ENCODE data around the gene NFAT5. TPM values are rescaled to one million over a fixed set of nuclear protein-coding genes. Genes with fewer than 3 reads are reported as not detected.

Gene NFAT5
- total and polyA plus RNA-seq, 9 of the 15 experiments (the other 6 are each of a cell fraction or from before 2014, with no cell fraction given) = 0.78 to 20.5 (median 12.4) TPM

DNA sequence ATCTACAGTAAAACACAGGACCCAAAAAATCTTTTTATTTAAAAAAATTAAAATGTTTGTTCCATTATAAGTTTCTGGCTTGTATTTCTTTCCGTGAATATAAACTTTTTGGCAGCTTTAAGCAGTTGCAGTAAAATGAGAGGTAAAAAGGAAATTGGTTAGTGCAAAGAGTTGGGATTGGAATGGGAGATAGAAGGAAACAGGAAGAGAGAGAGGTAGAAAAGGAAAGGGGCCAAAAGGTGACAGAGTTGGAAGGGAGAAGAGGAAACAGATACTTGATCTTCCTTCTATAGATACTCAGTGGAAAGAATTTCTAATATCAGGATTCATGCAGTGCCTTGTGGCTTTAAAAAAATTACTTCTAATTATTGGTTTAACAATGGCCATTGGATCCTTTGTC is 97.1 kb downstream of the NFAT5 start:
- no peak for DNase-seq (ENCODE audit: extremely low read depth in 1 of 4, low spot score in 3 of 4)
- Histone ChIP-seq H3K9me3 (replicated peaks; ENCODE audit: control insufficient read depth, insufficient read depth, low read depth, low read length) (no peaks in the 10 kb centered on the region), H3K4me1 (replicated peaks in 1 of 2; ENCODE audit: control insufficient read depth in 2 of 2, insufficient read depth in 2 of 2, low read length in 2 of 2) (no peaks in the 10 kb centered on the region), H3K27ac (ENCODE audit: extremely low read depth, low read depth, low read length) (no peak overlapping the region), H3K9me1 (ENCODE audit: control insufficient read depth, insufficient read depth, low read length) (no peaks in the 10 kb centered on the region), H4K20me1 (replicated peaks; ENCODE audit: control insufficient read depth, insufficient read depth, low read length) (no peaks in the 10 kb centered on the region), H3K27me3 (ENCODE audit: control insufficient read depth in 2 of 2, insufficient read depth in 2 of 2, low read length in 2 of 2) (no peaks in the 10 kb centered on the region), H3K4me2 (ENCODE audit: insufficient read depth, low read length) (no peak overlapping the region), H3K4me3 (no peak overlapping the region), H3K36me3 (ENCODE audit: control insufficient read depth, insufficient read depth, low read length) (peaks cover 34% of the 10 kb centered on the region), H3K9ac (ENCODE audit: insufficient read depth in 1 of 2, low read depth in 2 of 2, low read length in 2 of 2) (no peak overlapping the region), H2AFZ (ENCODE audit: low read depth, low read length) (no peak overlapping the region), H3K79me2 (ENCODE audit: control insufficient read depth, insufficient read depth, low read length) (no peaks in the 10 kb centered on the region)
- in situ Hi-C loops (cut with MboI) (no loop called here), intact Hi-C loops (cut with micrococcal nuclease) (no loop called here)
- BruUV-seq (replicated peaks) = no TSS peak
- WGBS (ENCODE audit: insufficient coverage, low coverage, missing lambda C conversion rate) = 55% methylated on average over 1 of the region's 1 CpG
- ATAC-seq = no peak
- FAIRE-seq = no peak
- CTCF ChIA-PET (ENCODE audit: low intra/inter-chr PET ratio) = no interaction called here
- TF ChIP-seq KDM1A (IDR thresholded peaks at IDR 0.05) = no peak
- TF ChIP-seq ZNF444 (CRISPR knock-in tag; IDR thresholded peaks at IDR 0.05) = no peak
- TF ChIP-seq JUN (IDR thresholded peaks at IDR 0.05; ENCODE audit: borderline replicate concordance, low read depth, low read length) = no peak
- no peak for TF ChIP-seq JUN (CRISPR knock-in tag; IDR thresholded peaks at IDR 0.05; ENCODE audit: borderline replicate concordance)
- no peak for TF ChIP-seq MBD2 (IDR thresholded peaks at IDR 0.05; ENCODE audit: borderline replicate concordance, low read depth)
- no peak for TF ChIP-seq HNRNPL (IDR thresholded peaks at IDR 0.05; ENCODE audit: low read depth, low read length)
- TF ChIP-seq CBX5 (IDR thresholded peaks at IDR 0.05; ENCODE audit: borderline replicate concordance, low read depth) = no peak
- TF ChIP-seq, protein P1, sequence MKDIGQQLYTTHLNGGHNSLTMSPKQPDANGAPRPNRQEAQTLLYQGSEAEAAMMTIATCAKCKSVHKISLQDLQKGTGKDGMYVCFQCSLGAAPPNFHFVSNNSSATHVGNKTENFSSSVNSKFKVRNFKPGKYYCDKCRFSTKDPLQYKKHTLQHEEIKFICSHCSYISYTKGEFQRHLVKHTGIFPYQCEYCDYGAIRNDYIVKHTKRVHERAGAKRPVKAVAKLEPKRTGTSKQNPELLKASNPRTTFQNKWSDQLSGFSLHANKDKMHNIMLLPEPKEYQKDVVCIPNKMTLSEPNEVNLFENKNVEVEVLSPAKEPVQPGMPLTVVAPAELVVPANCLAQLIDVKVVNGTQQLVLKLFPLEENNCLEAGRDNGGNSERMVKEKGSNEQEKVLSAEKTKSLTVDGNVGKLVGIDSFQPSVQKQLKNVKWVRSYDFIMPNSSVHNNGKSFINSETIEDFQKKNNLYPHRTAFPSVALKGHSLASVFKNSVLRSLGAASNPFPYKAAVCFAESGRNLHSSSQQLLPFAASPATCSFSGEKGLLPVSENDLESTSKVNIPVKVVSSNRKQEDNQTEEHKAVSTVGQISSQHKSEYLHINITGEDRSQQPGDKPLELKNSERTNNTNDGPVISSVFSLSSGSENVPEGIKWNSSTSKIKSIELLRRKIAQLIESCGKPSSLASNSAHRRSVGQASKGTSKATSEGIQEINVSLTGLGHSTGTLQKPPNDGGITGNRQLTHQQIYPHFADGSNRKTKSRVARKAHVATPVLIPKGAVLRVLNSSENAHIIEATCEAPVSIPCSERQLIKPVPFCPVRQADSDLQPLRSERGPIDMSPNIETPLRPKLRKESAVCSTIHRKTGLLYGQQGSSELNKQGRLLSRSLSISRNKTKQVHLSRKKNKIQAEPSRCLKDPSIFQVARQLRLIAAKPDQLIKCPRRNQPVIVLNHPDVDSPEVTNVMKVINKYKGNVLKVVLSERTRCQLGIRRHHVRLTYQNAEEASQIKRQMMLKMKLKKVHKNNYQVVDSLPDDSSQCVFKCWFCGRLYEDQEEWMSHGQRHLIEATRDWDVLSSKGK (CRISPR knock-in tag; IDR thresholded peaks at IDR 0.05) = no peak
- TF ChIP-seq ZNF766 (CRISPR knock-in tag; conservative IDR thresholded peaks at IDR 0.05) = no peak
- TF ChIP-seq, protein P2, sequence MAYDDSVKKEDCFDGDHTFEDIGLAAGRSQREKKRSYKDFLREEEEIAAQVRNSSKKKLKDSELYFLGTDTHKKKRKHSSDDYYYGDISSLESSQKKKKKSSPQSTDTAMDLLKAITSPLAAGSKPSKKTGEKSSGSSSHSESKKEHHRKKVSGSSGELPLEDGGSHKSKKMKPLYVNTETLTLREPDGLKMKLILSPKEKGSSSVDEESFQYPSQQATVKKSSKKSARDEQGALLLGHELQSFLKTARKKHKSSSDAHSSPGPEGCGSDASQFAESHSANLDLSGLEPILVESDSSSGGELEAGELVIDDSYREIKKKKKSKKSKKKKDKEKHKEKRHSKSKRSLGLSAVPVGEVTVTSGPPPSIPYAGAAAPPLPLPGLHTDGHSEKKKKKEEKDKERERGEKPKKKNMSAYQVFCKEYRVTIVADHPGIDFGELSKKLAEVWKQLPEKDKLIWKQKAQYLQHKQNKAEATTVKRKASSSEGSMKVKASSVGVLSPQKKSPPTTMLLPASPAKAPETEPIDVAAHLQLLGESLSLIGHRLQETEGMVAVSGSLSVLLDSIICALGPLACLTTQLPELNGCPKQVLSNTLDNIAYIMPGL (CRISPR knock-in tag; IDR thresholded peaks at IDR 0.05) = no peak
- TF ChIP-seq, protein P3, sequence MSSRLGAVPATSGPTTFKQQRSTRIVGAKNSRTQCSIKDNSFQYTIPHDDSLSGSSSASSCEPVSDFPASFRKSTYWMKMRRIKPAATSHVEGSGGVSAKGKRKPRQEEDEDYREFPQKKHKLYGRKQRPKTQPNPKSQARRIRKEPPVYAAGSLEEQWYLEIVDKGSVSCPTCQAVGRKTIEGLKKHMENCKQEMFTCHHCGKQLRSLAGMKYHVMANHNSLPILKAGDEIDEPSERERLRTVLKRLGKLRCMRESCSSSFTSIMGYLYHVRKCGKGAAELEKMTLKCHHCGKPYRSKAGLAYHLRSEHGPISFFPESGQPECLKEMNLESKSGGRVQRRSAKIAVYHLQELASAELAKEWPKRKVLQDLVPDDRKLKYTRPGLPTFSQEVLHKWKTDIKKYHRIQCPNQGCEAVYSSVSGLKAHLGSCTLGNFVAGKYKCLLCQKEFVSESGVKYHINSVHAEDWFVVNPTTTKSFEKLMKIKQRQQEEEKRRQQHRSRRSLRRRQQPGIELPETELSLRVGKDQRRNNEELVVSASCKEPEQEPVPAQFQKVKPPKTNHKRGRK (tag; IDR thresholded peaks at IDR 0.05) = no peak
- TF ChIP-seq HEY1 (CRISPR knock-in tag; IDR thresholded peaks at IDR 0.05; ENCODE audit: borderline replicate concordance) = no peak
- POLR2A ChIA-PET = interaction anchor here (1.1 kb wide), 1 partner anchor 8 kb away, joined by 4 read pairs; no protein-coding TSS in a partner anchor

Data from K562 (cell line).